Liver (tissue), 9 donors: ENCODE results near the gene REEP1. TPM values are rescaled to one million over a fixed set of nuclear protein-coding genes. Genes with fewer than 3 reads are reported as not detected.

Experiments
- DNase-seq: peaks from one replicate; pipeline ENCODE4 v3.0.0-alpha.2; 2017; ENCODE audit warnings: low spot score
- H3K27ac ChIP-seq, 2 donors: one replicate each; pipeline ENCODE4 v1.7.0; 2013; ENCODE audit warnings: inconsistent platforms in 2 of 2, low read length in 2 of 2, control low read depth in 1 of 2, low read depth in 1 of 2, mild to moderate bottlenecking in 1 of 2
- H3K27me3 ChIP-seq, 4 donors: one replicate each; pipeline versions ENCODE4 v1.6.1 to v1.7.0; 2013; ENCODE audit warnings: low read length in 3 of 4, inconsistent platforms in 1 of 4, mild to moderate bottlenecking in 1 of 4, moderate library complexity in 1 of 4; ENCODE audit not compliant: control insufficient read depth in 4 of 4, insufficient read depth in 4 of 4
- H3K36me3 ChIP-seq, 4 donors: one replicate each; pipeline versions ENCODE4 v1.6.1 to v1.7.0; 2013; ENCODE audit warnings: low read length in 3 of 4, mild to moderate bottlenecking in 3 of 4, low read depth in 1 of 4, moderate library complexity in 1 of 4; ENCODE audit not compliant: control insufficient read depth in 4 of 4, insufficient read depth in 3 of 4
- H3K4me1 ChIP-seq, 4 donors: one replicate each; pipeline versions ENCODE4 v1.6.1 to v1.7.0; 2013; ENCODE audit warnings: low read length in 3 of 4, mild to moderate bottlenecking in 3 of 4, moderate library complexity in 1 of 4; ENCODE audit not compliant: control insufficient read depth in 4 of 4, insufficient read depth in 4 of 4
- H3K4me3 ChIP-seq, 3 donors: one replicate each; pipeline versions ENCODE4 v1.6.1 to v1.7.0; 2013; ENCODE audit warnings: low read length in 3 of 3, control low read depth in 1 of 3, low read depth in 1 of 3, mild to moderate bottlenecking in 1 of 3
- H3K9ac ChIP-seq, 2 donors: one replicate each; pipeline ENCODE4 v1.7.0; 2013; ENCODE audit warnings: low read length in 2 of 2, mild to moderate bottlenecking in 2 of 2, moderate library complexity in 2 of 2, control low read depth in 1 of 2, low read depth in 1 of 2
- H3K9me3 ChIP-seq, 4 donors: one replicate each; pipeline versions ENCODE4 v1.6.1 to v1.7.0; 2013; ENCODE audit warnings: low read length in 3 of 4; ENCODE audit not compliant: control insufficient read depth in 4 of 4
- CTCF ChIP-seq: fragments of 150-350 bp; IDR thresholded peaks from 2 replicates; pipeline ENCODE4 v1.5.1; 2017; ENCODE audit warnings: improper control_type of control experiment, low read depth, low read length; ENCODE audit not compliant: missing input control
- EGR1 ChIP-seq, 2 donors: IDR thresholded peaks; 2 replicates each; pipeline ENCODE4 v1.6.1; 2016 to 2018; ENCODE audit warnings: antibody characterized with exemption in 2 of 2, low read depth in 2 of 2
- FOXA1 ChIP-seq: IDR thresholded peaks from 2 replicates; pipeline ENCODE4 v1.6.1; 2016; ENCODE audit warnings: antibody characterized with exemption
- FOXA2 ChIP-seq: IDR thresholded peaks from 2 replicates; pipeline ENCODE4 v1.6.1; 2016; ENCODE audit warnings: antibody characterized with exemption
- GABPA ChIP-seq, 2 donors: IDR thresholded peaks in 1 of 2; conservative IDR thresholded peaks in 1 of 2; 2 replicates each; pipeline ENCODE4 v1.6.1; 2016; ENCODE audit warnings: antibody characterized with exemption in 2 of 2, mild to moderate bottlenecking in 1 of 2, moderate library complexity in 1 of 2
- HNF4A ChIP-seq, 2 donors: conservative IDR thresholded peaks; 2 replicates each; pipeline ENCODE4 v1.6.1; 2016; ENCODE audit warnings: antibody characterized with exemption in 2 of 2, mild to moderate bottlenecking in 2 of 2
- HNF4G ChIP-seq: IDR thresholded peaks from 2 replicates; pipeline ENCODE4 v1.6.1; 2016; ENCODE audit warnings: antibody characterized with exemption
- JUND ChIP-seq, 2 donors: IDR thresholded peaks; 2 replicates each; pipeline ENCODE4 v1.6.1; 2016; ENCODE audit warnings: antibody characterized with exemption in 2 of 2
- NR2F2 ChIP-seq: IDR thresholded peaks from 2 replicates; pipeline ENCODE4 v1.6.1; 2016; ENCODE audit warnings: antibody characterized with exemption
- RAD21 ChIP-seq, 2 donors: IDR thresholded peaks; 2 replicates each; pipeline ENCODE4 v1.6.1; 2016; ENCODE audit warnings: antibody characterized with exemption in 2 of 2, mild to moderate bottlenecking in 2 of 2
- REST ChIP-seq: IDR thresholded peaks from 2 replicates; pipeline ENCODE4 v1.6.1; 2016; ENCODE audit warnings: antibody characterized with exemption, mild to moderate bottlenecking
- RXRA ChIP-seq, 2 donors: IDR thresholded peaks; 2 replicates each; pipeline ENCODE4 v1.6.1; 2017 to 2018; ENCODE audit warnings: antibody characterized with exemption in 2 of 2, mild to moderate bottlenecking in 1 of 2
- SP1 ChIP-seq: IDR thresholded peaks from 2 replicates; pipeline ENCODE4 v1.6.1; 2018; ENCODE audit warnings: antibody characterized with exemption, mild to moderate bottlenecking
- TAF1 ChIP-seq: conservative IDR thresholded peaks from 2 replicates; pipeline ENCODE4 v1.6.1; 2016; ENCODE audit warnings: antibody characterized with exemption, mild to moderate bottlenecking
- YY1 ChIP-seq: IDR thresholded peaks from 2 replicates; pipeline ENCODE4 v1.6.1; 2016; ENCODE audit warnings: antibody characterized with exemption, mild to moderate bottlenecking
- WGBS: extraction: QIAGEN DNeasy Blood & Tissue Kit; methylation state at CpG from one replicate; pipeline ENCODE4 v1.1.7; 2013; 5-methylcytosine and 5-hydroxymethylcytosine counted together
- polyA plus RNA-seq, 2 donors: library from polyadenylated mRNA; stranded (reverse) in 1 of 2; unstranded in 1 of 2; fragments of 200-250 nt in 1 of 2; fragments of >200 nt in 1 of 2; fragmentation: Nextera tagmentation in 1 of 2; extraction: Ambion mirVana in 1 of 2; gene quantifications; one replicate each; pipeline versions ENCODE4 v1.2.1 to v1.2.3, GENCODE V29; 2013 to 2015
- total RNA-seq, 2 donors: library from RNA; depleted of rRNA; stranded (reverse); fragments of >200 nt; gene quantifications; one replicate each; pipeline ENCODE4 v1.2.3, GENCODE V29; 2014
- TF ChIP-seq, protein P1 (sequence below): IDR thresholded peaks from 2 replicates; pipeline ENCODE4 v1.6.1; 2016; ENCODE audit warnings: antibody characterized with exemption
- TF ChIP-seq, protein P2 (sequence below): IDR thresholded peaks from 2 replicates; pipeline ENCODE4 v1.6.1; 2016; ENCODE audit warnings: antibody characterized with exemption
- TF ChIP-seq, protein P3 (sequence below): IDR thresholded peaks from 2 replicates; pipeline ENCODE4 v1.6.1; 2016; ENCODE audit warnings: antibody characterized with exemption
- donor health status: healthy.
- donor health status: healthy.
- donor health status: healthy.
- donor health status: healthy.
- donor health status: healthy.

Gene REEP1
- total and polyA plus RNA-seq, 4 donors = 0.46 to 1.7 (median 0.89) TPM

GRCh38 chr2:86221066-86221684, 116.3 kb downstream of the REEP1 start:
- peak; percentile 59 for DNase-seq
- TF ChIP-seq, protein P1, sequence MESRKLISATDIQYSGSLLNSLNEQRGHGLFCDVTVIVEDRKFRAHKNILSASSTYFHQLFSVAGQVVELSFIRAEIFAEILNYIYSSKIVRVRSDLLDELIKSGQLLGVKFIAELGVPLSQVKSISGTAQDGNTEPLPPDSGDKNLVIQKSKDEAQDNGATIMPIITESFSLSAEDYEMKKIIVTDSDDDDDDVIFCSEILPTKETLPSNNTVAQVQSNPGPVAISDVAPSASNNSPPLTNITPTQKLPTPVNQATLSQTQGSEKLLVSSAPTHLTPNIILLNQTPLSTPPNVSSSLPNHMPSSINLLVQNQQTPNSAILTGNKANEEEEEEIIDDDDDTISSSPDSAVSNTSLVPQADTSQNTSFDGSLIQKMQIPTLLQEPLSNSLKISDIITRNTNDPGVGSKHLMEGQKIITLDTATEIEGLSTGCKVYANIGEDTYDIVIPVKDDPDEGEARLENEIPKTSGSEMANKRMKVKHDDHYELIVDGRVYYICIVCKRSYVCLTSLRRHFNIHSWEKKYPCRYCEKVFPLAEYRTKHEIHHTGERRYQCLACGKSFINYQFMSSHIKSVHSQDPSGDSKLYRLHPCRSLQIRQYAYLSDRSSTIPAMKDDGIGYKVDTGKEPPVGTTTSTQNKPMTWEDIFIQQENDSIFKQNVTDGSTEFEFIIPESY = no peak
- TF ChIP-seq JUND (IDR thresholded peaks at IDR 0.05) (no peak), YY1 (no peak), RAD21 (IDR thresholded peaks at IDR 0.05) (peak; percentile 85 to 87), HNF4G (no peak), GABPA (IDR thresholded peaks at IDR 0.05 in 1 of 2, conservative IDR thresholded peaks at IDR 0.05 in 1 of 2) (no peak), SP1 (no peak), CTCF (peak; percentile 71), REST (no peak), FOXA1 (no peak), TAF1 (no peak)
- TF ChIP-seq, protein P2, sequence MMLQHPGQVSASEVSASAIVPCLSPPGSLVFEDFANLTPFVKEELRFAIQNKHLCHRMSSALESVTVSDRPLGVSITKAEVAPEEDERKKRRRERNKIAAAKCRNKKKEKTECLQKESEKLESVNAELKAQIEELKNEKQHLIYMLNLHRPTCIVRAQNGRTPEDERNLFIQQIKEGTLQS = no peak
- TF ChIP-seq, protein P3, sequence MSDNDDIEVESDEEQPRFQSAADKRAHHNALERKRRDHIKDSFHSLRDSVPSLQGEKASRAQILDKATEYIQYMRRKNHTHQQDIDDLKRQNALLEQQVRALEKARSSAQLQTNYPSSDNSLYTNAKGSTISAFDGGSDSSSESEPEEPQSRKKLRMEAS = no peak
- no peaks in the 10 kb centered on the region for H3K4me1 ChIP-seq
- 45% methylated on average over 5 of the region's 5 CpGs for WGBS
- H3K36me3 ChIP-seq = no peaks in the 10 kb centered on the region
- H3K9ac ChIP-seq = peak overlapping the region in 1 of 2 donors; percentile 5
- no peaks in the 10 kb centered on the region for H3K27me3 ChIP-seq
- H3K9me3 ChIP-seq = no peaks in the 10 kb centered on the region
- no peak overlapping the region for H3K4me3 ChIP-seq
- H3K27ac ChIP-seq = no peak overlapping the region

- no peak overlapping the region for H3K9ac ChIP-seq
- no peak overlapping the region for H3K27ac ChIP-seq
- no peak overlapping the region for H3K4me3 ChIP-seq
- no peaks in the 10 kb centered on the region for H3K36me3 ChIP-seq
- no peak for DNase-seq
- H3K9me3 ChIP-seq = no peaks in the 10 kb centered on the region
- 69% methylated on average over 5 of the region's 5 CpGs for WGBS
- no peaks in the 10 kb centered on the region for H3K27me3 ChIP-seq
- peaks cover 0 to 2% (median 0%) of the 10 kb centered on the region in 4 donors for H3K4me1 ChIP-seq
- no peak for TF ChIP-seq HNF4G
- TF ChIP-seq RXRA (IDR thresholded peaks at IDR 0.05) = no peak
- no peak for TF ChIP-seq TAF1
- TF ChIP-seq, protein P2 = no peak
- no peak for TF ChIP-seq JUND (IDR thresholded peaks at IDR 0.05)
- no peak for TF ChIP-seq REST
- no peak for TF ChIP-seq YY1
- TF ChIP-seq EGR1 (IDR thresholded peaks at IDR 0.05; ENCODE audit: low read depth in 2 of 2) = no peak
- TF ChIP-seq SP1 = no peak
- no peak for TF ChIP-seq RAD21 (IDR thresholded peaks at IDR 0.05)
- TF ChIP-seq FOXA1 = no peak
- no peak for TF ChIP-seq NR2F2
- no peak for TF ChIP-seq HNF4A (conservative IDR thresholded peaks at IDR 0.05)
- no peak for TF ChIP-seq FOXA2
- no peak for TF ChIP-seq GABPA (IDR thresholded peaks at IDR 0.05 in 1 of 2, conservative IDR thresholded peaks at IDR 0.05 in 1 of 2)
Observed at GRCh38 chr2:86219896-86220295, 117.5 kb downstream of the REEP1 start.
